Ishikawa (cell line): ENCODE data around the gene INSYN2B.

Experiments
- CEBPB ChIP-seq: IDR thresholded peaks from 2 replicates; pipeline ENCODE4 v1.6.1; 2012
- CREB1 ChIP-seq: IDR thresholded peaks from 2 replicates; pipeline ENCODE4 v1.6.1; 2012; ENCODE audit warnings: low read depth
- EGR1 ChIP-seq: IDR thresholded peaks from 2 replicates; pipeline ENCODE4 v1.6.1; 2012
- EP300 ChIP-seq: IDR thresholded peaks from 2 replicates; pipeline ENCODE4 v1.6.1; 2012; ENCODE audit warnings: borderline replicate concordance
- FOXM1 ChIP-seq: IDR thresholded peaks from 2 replicates; pipeline ENCODE4 v1.6.1; 2012; ENCODE audit warnings: low read depth, borderline replicate concordance
- MAX ChIP-seq: IDR thresholded peaks from 2 replicates; pipeline ENCODE4 v1.6.1; 2012
- NFIC ChIP-seq: IDR thresholded peaks from 2 replicates; pipeline ENCODE4 v1.6.1; 2012
- RAD21 ChIP-seq: IDR thresholded peaks from 2 replicates; pipeline ENCODE4 v1.6.1; 2012; ENCODE audit warnings: low read depth
- TAF1 ChIP-seq: IDR thresholded peaks from 2 replicates; pipeline ENCODE4 v1.6.1; 2012; ENCODE audit warnings: low read depth, mild to moderate bottlenecking
- TCF12 ChIP-seq: IDR thresholded peaks from 2 replicates; pipeline ENCODE4 v1.6.1; 2012; ENCODE audit warnings: low read depth
- TEAD4 ChIP-seq: IDR thresholded peaks from 2 replicates; pipeline ENCODE4 v1.6.1; 2012
- YY1 ChIP-seq: IDR thresholded peaks from 2 replicates; pipeline ENCODE4 v1.6.1; 2012; ENCODE audit warnings: low read depth
- ZBTB7A ChIP-seq: IDR thresholded peaks from 2 replicates; pipeline ENCODE4 v1.6.1; 2012; ENCODE audit warnings: low read depth
- TF ChIP-seq, protein P1 (sequence below): IDR thresholded peaks from 2 replicates; pipeline ENCODE4 v1.6.1; 2012
- TF ChIP-seq, protein P2 (sequence below): IDR thresholded peaks from 2 replicates; pipeline ENCODE4 v1.6.1; 2012; ENCODE audit warnings: low read depth, mild to moderate bottlenecking

Gene INSYN2B

DNA sequence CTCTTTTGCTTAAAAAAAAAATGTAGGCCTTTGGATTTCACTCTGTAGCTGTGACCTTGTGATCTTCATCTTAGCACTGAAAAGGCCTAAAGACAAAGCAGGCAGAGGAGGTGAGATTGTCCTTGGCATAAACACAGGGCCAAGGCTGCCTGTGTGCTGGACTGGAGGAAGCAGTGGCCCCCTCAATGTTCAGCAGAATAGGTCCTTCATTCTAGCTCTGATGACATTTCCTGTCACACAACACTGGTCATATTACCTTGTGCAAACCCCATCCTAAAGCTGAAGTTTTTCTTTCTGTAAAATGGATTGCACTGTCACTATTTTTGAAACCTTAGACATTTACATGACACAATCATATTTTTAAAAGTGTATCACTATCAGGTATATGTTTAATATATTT lies 147.4 kb downstream of the INSYN2B start:
- TF ChIP-seq EGR1 (no peak), RAD21 (no peak)

GRCh38 chr5:169832304-169832703 lies 148.0 kb downstream of the INSYN2B start:
- no peak for TF ChIP-seq NFIC
- no peak for TF ChIP-seq RAD21
- no peak for TF ChIP-seq MAX
- no peak for TF ChIP-seq ZBTB7A
- no peak for TF ChIP-seq YY1
- no peak for TF ChIP-seq EP300
- TF ChIP-seq, protein P1, sequence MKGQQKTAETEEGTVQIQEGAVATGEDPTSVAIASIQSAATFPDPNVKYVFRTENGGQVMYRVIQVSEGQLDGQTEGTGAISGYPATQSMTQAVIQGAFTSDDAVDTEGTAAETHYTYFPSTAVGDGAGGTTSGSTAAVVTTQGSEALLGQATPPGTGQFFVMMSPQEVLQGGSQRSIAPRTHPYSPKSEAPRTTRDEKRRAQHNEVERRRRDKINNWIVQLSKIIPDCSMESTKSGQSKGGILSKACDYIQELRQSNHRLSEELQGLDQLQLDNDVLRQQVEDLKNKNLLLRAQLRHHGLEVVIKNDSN = no peak
- TF ChIP-seq TCF12 = no peak
- no peak for TF ChIP-seq EGR1
- TF ChIP-seq FOXM1 = no peak
- TF ChIP-seq CREB1 = no peak
- no peak for TF ChIP-seq TAF1
- no peak for TF ChIP-seq TEAD4
- TF ChIP-seq, protein P2, sequence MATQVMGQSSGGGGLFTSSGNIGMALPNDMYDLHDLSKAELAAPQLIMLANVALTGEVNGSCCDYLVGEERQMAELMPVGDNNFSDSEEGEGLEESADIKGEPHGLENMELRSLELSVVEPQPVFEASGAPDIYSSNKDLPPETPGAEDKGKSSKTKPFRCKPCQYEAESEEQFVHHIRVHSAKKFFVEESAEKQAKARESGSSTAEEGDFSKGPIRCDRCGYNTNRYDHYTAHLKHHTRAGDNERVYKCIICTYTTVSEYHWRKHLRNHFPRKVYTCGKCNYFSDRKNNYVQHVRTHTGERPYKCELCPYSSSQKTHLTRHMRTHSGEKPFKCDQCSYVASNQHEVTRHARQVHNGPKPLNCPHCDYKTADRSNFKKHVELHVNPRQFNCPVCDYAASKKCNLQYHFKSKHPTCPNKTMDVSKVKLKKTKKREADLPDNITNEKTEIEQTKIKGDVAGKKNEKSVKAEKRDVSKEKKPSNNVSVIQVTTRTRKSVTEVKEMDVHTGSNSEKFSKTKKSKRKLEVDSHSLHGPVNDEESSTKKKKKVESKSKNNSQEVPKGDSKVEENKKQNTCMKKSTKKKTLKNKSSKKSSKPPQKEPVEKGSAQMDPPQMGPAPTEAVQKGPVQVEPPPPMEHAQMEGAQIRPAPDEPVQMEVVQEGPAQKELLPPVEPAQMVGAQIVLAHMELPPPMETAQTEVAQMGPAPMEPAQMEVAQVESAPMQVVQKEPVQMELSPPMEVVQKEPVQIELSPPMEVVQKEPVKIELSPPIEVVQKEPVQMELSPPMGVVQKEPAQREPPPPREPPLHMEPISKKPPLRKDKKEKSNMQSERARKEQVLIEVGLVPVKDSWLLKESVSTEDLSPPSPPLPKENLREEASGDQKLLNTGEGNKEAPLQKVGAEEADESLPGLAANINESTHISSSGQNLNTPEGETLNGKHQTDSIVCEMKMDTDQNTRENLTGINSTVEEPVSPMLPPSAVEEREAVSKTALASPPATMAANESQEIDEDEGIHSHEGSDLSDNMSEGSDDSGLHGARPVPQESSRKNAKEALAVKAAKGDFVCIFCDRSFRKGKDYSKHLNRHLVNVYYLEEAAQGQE = no peak

GRCh38 chr5:169831331-169831730 lies 149.0 kb downstream of the INSYN2B start:
- TF ChIP-seq CEBPB (no peak), EGR1 (no peak), TCF12 (no peak), ZBTB7A (no peak), FOXM1 (no peak), YY1 (no peak), TEAD4 (no peak), EP300 (no peak), CREB1 (no peak)
- TF ChIP-seq, protein P2 = no peak
- TF ChIP-seq, protein P1 = no peak

- TF ChIP-seq ZBTB7A (no peak), YY1 (no peak), CEBPB (no peak), CREB1 (no peak), EGR1 (no peak), TAF1 (no peak), RAD21 (no peak)
- TF ChIP-seq, protein P1 = no peak
Observed at GRCh38 chr5:169828385-169828784, 151.9 kb downstream of the INSYN2B start.

DNA sequence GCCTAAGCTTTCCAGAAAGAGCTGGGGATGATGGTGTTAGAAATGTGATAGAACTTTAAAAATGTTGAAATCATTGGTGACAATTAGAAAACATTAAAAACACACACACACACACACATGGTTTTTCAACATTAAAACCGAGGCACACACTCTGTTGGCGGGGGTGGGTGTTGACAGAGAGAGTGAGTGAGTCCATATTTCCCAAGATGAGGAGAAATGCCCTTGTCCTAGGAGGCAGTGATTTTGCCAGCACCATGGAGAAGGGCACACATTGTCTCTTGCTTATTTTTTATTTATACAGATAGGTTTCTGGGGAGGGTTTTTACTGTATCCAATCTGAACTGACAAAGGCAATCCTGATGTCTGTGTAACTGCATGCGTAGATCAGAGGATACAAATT lies 152.5 kb downstream of the INSYN2B start:
- no peak for TF ChIP-seq FOXM1
- TF ChIP-seq, protein P2 = peak; percentile 62
